Activated naive CD8-positive, alpha-beta T cell treated with anti-CD3 and anti-CD28 coated beads, Interleukin-2, amount 10 ng/mL, durations not matched to agents 7 days and 5 days (primary cell): ENCODE measurements around the gene CHD6. TPM values are rescaled to one million over a fixed set of nuclear protein-coding genes. Genes with fewer than 3 reads are reported as not detected.

Source experiments
- ATAC-seq: fragments of 150-1000 bp; cut with Tn5 transposase; one replicate; pipeline ENCODE4 v1.10.0; 2021; ENCODE audit warnings: low read depth, moderate library complexity
- POLR2A ChIA-PET: fragments of 350-600 bp; sonication (Branson Sonifier 250); formaldehyde crosslinking; loops from one replicate; lab custom pipeline; 2021; ENCODE audit warnings: antibody characterized with exemption; lab: Charles Lee
- DNase-seq: peaks from one replicate; pipeline ENCODE4 v3.0.0; 2021
- H3K27ac Mint-ChIP-seq: one replicate; pipeline ENCODE4 v1.8.0; 2022; ENCODE audit warnings: mild to moderate bottlenecking, mixed read lengths
- H3K27me3 Mint-ChIP-seq: one replicate; pipeline ENCODE4 v1.8.0; 2022; ENCODE audit warnings: mild to moderate bottlenecking, moderate library complexity, mixed read lengths
- H3K36me3 Mint-ChIP-seq: one replicate; pipeline ENCODE4 v1.8.0; 2021; ENCODE audit warnings: mild to moderate bottlenecking, mixed read lengths
- H3K4me1 Mint-ChIP-seq: one replicate; pipeline ENCODE4 v1.8.0; 2021; ENCODE audit warnings: mixed read lengths
- H3K4me3 Mint-ChIP-seq: one replicate; pipeline ENCODE4 v1.8.0; 2022; ENCODE audit warnings: mild to moderate bottlenecking, moderate library complexity, mixed read lengths
- H3K9me3 Mint-ChIP-seq: one replicate; pipeline ENCODE4 v1.8.0; 2021; ENCODE audit warnings: mixed read lengths
- total RNA-seq, 2 experiments: library from RNA; stranded (reverse); gene quantifications; one replicate each; pipeline ENCODE4 v1.2.3, GENCODE V29; 2021

The CHD6 gene
- total RNA-seq, 2 experiments from 2014 or later = 48.2 to 58.9 TPM

- POLR2A ChIA-PET = interaction anchor here (0.5 to 1.2 kb wide), 2 partner anchors 75 to 78 kb away, joined by 3 to 4 read pairs; no protein-coding TSS in a partner anchor
- peaks cover 4% of the 10 kb centered on the region for H3K36me3 Mint-ChIP-seq
- DNase-seq = no peak
- H3K4me3 Mint-ChIP-seq = peak overlapping the region; percentile 94
- H3K27ac Mint-ChIP-seq = no peak overlapping the region
- peaks cover 29% of the 10 kb centered on the region for H3K4me1 Mint-ChIP-seq
- H3K27me3 Mint-ChIP-seq = peaks cover 5% of the 10 kb centered on the region
- H3K9me3 Mint-ChIP-seq = no peaks in the 10 kb centered on the region
- ATAC-seq = no peak
Observed at GRCh38 chr20:41616228-41616627, 1.9 kb downstream of the CHD6 start.

DNA sequence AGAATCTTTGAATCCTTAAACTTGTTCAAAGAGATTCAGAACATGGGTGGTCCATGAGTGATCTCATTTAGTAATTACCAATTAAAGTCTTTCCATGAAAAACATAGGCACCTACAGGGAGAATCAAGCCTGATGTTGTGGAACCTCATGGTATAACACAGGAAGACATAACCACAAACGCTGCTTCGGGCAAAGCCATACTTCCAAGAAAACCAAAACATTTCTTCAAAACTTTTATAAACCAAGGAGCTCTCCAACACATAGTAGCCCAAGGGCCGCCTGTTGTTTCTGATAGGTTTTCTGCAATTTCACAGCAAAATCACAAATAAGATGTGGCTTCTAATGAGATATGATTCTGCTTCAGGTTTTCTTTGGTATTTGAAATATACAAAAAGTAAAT, 2.5 kb downstream of the CHD6 start:
- peaks cover 2% of the 10 kb centered on the region for H3K27me3 Mint-ChIP-seq
- ATAC-seq (no peak), DNase-seq (no peak)
- peaks cover 29% of the 10 kb centered on the region for H3K4me1 Mint-ChIP-seq
- peak overlapping the region; percentile 60 for H3K4me3 Mint-ChIP-seq
- H3K27ac Mint-ChIP-seq = no peak overlapping the region
- H3K9me3 Mint-ChIP-seq = no peaks in the 10 kb centered on the region
- POLR2A ChIA-PET = no interaction called here
- peaks cover 4% of the 10 kb centered on the region for H3K36me3 Mint-ChIP-seq

DNA sequence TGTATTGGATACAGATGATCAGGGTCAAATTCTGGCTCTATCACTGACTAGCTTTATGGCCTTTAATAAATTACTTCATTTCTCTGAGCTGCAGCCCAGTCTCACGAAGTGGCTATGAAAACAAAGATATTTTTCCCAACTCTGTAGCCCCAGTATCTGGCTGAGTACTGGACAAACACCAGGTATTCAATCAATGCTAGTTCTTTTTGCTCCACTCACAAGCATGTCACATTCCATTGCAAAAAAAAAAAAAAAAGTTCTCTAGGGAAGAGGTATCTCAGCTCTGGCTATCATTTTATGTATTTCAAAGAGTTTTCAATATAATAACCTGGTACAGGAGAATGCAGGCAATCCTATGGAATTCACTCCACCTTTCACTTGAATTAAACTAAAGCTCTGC, 3.1 kb downstream of the CHD6 start:
- DNase-seq = no peak
- Mint-ChIP-seq H3K36me3 (peaks cover 4% of the 10 kb centered on the region), H3K9me3 (no peaks in the 10 kb centered on the region), H3K27ac (no peak overlapping the region), H3K4me3 (no peak overlapping the region), H3K27me3 (no peaks in the 10 kb centered on the region), H3K4me1 (peaks cover 29% of the 10 kb centered on the region)
- POLR2A ChIA-PET = no interaction called here
- no peak for ATAC-seq

DNA sequence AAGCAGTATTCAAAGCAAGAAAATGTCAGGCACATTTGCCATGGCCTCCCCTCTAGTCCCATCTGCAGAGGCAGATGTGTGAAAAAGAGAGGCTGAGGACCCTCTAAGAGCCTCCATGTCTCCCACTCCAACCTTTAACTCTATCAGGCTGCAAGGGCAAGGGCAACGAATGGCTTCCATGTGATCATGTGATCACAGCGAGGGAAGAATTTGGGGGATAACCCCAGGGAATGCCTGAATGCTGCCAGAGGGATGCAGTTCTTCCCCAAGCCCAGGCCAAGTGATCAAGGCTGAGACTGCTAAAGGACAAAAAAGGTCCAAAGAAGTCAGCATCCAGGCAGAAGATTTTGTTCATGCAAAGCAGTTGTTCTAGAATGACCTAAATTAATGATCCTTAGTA, 4.9 kb downstream of the CHD6 start:
- DNase-seq = no peak
- Mint-ChIP-seq H3K4me1 (peaks cover 27% of the 10 kb centered on the region), H3K27me3 (no peaks in the 10 kb centered on the region), H3K36me3 (peaks cover 4% of the 10 kb centered on the region), H3K9me3 (no peaks in the 10 kb centered on the region), H3K4me3 (no peak overlapping the region), H3K27ac (no peak overlapping the region)
- ATAC-seq = no peak
- POLR2A ChIA-PET = no interaction called here

DNA sequence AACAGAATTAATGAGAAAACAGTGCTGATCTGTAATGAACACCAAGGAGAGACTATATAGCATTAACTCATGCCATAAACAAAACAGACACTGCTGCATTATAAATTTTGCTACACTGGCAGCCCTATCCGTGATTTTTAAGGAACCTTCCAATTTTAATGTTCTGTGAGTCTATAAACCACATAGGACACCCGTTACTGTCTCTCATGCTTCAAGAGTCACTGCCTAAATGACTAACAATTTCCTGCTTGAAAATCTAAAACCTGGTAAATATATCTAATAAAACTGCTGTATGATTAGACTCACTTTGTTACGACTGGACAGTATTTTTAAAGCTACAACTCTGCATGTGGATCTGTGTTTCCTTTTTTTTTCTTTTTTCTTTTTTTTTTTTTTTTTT, 8.7 kb downstream of the CHD6 start:
- Mint-ChIP-seq H3K27me3 (no peaks in the 10 kb centered on the region), H3K27ac (no peak overlapping the region), H3K4me1 (peaks cover 12% of the 10 kb centered on the region), H3K36me3 (peaks cover 7% of the 10 kb centered on the region), H3K9me3 (no peaks in the 10 kb centered on the region), H3K4me3 (no peak overlapping the region)
- ATAC-seq (no peak), DNase-seq (no peak)
- POLR2A ChIA-PET = interaction anchor here (1.3 kb wide), 1 partner anchor 9 kb away, joined by 4 read pairs; the partner anchor contains the start of gene CHD6

DNA sequence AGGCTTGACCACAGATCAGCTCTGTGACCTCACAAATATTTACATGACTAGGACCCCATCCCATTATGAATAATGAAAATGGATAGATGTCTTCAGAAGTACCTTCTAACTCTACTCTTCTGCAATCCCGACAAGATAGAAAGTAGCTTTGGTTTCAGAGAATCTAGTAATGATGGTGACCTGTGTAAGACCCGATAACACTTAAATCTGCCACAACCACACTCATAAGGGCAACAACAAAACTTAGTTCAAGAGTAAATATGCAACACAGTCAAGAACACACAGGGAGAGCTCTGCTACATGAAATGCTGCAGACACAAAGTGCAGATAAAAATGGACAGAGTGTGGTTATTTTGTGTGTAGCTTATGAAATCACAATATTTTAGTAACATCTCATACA, 9.6 kb downstream of the CHD6 start:
- no peak for DNase-seq
- Mint-ChIP-seq H3K27me3 (no peaks in the 10 kb centered on the region), H3K9me3 (no peaks in the 10 kb centered on the region), H3K4me3 (no peak overlapping the region), H3K27ac (no peak overlapping the region), H3K4me1 (peaks cover 12% of the 10 kb centered on the region), H3K36me3 (peaks cover 4% of the 10 kb centered on the region)
- POLR2A ChIA-PET = interaction anchor here (1.3 kb wide), 1 partner anchor 10 kb away, joined by 4 read pairs; the partner anchor contains the start of gene CHD6
- ATAC-seq = no peak

DNA sequence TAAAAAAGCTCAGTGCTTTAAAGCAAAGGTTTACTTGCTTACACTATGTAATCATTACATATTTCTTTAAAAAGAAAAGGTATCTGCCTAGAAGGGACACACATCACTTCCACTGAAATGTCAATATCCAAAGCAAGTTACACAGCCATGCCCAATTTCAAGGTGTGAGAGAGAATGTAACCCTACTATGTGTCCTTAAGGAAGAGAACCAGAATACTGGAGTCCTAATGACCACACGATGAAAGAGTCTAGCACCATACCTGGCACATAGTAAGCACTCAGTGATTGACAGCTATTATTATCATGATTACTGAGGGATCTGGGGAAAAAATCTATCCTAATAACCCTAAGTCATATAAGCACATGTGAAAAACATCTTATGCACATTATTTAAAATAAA, 10.4 kb downstream of the CHD6 start:
- Mint-ChIP-seq H3K36me3 (peaks cover 4% of the 10 kb centered on the region), H3K9me3 (no peaks in the 10 kb centered on the region), H3K4me1 (peaks cover 11% of the 10 kb centered on the region), H3K4me3 (no peak overlapping the region), H3K27me3 (no peaks in the 10 kb centered on the region), H3K27ac (no peak overlapping the region)
- ATAC-seq (no peak), DNase-seq (no peak)
- POLR2A ChIA-PET = no interaction called here

GRCh38 chr20:41604002-41604401, 14.2 kb downstream of the CHD6 start:
- Mint-ChIP-seq H3K36me3 (peaks cover 27% of the 10 kb centered on the region), H3K9me3 (peaks cover 24% of the 10 kb centered on the region), H3K27me3 (no peaks in the 10 kb centered on the region), H3K4me3 (no peak overlapping the region), H3K4me1 (peaks cover 7% of the 10 kb centered on the region), H3K27ac (no peak overlapping the region)
- POLR2A ChIA-PET = no interaction called here
- DNase-seq (no peak), ATAC-seq (no peak)

DNA sequence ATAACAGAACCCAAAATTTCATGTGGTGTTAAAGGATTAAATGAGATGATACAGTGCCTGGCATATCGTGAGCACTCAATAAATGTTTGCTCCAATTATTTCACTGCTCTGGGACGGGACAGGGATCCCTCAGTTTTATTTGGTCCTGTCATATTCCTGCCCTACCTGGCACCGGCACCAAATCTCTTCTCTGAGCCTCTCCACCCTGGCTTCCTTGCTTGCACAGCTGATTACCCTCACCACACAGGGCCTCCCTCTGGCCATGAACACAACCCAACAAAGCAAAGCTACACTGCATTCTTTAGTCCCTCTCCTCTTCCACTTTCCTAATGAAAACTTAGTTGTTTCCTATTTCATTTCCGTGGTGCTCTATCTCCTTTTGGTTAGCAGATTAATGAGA, 16.4 kb downstream of the CHD6 start:
- peaks cover 34% of the 10 kb centered on the region for H3K9me3 Mint-ChIP-seq
- H3K4me3 Mint-ChIP-seq = peak overlapping the region; percentile 9
- H3K36me3 Mint-ChIP-seq = peaks cover 26% of the 10 kb centered on the region
- no peak for DNase-seq
- no peak for ATAC-seq
- peaks cover 2% of the 10 kb centered on the region for H3K4me1 Mint-ChIP-seq
- H3K27me3 Mint-ChIP-seq = no peaks in the 10 kb centered on the region
- POLR2A ChIA-PET = no interaction called here
- H3K27ac Mint-ChIP-seq = peak overlapping the region; percentile 35

GRCh38 chr20:41600926-41601631, 17.1 kb downstream of the CHD6 start:
- POLR2A ChIA-PET = no interaction called here
- Mint-ChIP-seq H3K4me1 (peaks cover 1% of the 10 kb centered on the region), H3K27me3 (no peaks in the 10 kb centered on the region), H3K9me3 (peaks cover 36% of the 10 kb centered on the region), H3K27ac (no peak overlapping the region), H3K4me3 (no peak overlapping the region), H3K36me3 (peaks cover 26% of the 10 kb centered on the region)
- DNase-seq = no peak
- ATAC-seq = no peak

GRCh38 chr20:41599699-41600104, 18.5 kb downstream of the CHD6 start:
- DNase-seq (no peak), ATAC-seq (no peak)
- Mint-ChIP-seq H3K27ac (no peak overlapping the region), H3K4me1 (peaks cover 1% of the 10 kb centered on the region), H3K9me3 (peaks cover 37% of the 10 kb centered on the region), H3K36me3 (peaks cover 32% of the 10 kb centered on the region), H3K27me3 (no peaks in the 10 kb centered on the region), H3K4me3 (no peak overlapping the region)
- POLR2A ChIA-PET = no interaction called here

DNA sequence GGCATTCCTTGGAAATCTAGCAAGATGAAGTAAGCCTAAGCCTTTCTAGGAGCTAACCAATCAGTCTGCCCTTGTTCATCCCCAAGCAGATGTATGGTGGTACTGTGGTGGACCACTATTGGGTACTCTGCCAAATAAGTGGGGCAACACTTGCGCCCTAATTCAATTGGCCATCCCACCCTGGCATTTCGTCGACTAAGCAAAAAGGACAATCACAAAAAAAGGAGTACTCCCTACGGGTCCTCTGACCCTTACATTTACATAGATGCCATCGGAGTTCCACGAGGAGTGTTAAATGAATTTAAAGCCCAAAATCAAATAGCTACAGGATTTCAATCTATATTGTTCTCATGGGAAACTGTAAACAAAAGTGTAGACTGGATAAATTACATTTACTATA, 19.5 kb downstream of the CHD6 start:
- no peak for DNase-seq
- H3K4me3 Mint-ChIP-seq = no peak overlapping the region
- H3K4me1 Mint-ChIP-seq = peaks cover 1% of the 10 kb centered on the region
- POLR2A ChIA-PET = no interaction called here
- no peak overlapping the region for H3K27ac Mint-ChIP-seq
- no peak for ATAC-seq
- H3K27me3 Mint-ChIP-seq = no peaks in the 10 kb centered on the region
- peaks cover 40% of the 10 kb centered on the region for H3K36me3 Mint-ChIP-seq
- peaks cover 42% of the 10 kb centered on the region for H3K9me3 Mint-ChIP-seq

DNA sequence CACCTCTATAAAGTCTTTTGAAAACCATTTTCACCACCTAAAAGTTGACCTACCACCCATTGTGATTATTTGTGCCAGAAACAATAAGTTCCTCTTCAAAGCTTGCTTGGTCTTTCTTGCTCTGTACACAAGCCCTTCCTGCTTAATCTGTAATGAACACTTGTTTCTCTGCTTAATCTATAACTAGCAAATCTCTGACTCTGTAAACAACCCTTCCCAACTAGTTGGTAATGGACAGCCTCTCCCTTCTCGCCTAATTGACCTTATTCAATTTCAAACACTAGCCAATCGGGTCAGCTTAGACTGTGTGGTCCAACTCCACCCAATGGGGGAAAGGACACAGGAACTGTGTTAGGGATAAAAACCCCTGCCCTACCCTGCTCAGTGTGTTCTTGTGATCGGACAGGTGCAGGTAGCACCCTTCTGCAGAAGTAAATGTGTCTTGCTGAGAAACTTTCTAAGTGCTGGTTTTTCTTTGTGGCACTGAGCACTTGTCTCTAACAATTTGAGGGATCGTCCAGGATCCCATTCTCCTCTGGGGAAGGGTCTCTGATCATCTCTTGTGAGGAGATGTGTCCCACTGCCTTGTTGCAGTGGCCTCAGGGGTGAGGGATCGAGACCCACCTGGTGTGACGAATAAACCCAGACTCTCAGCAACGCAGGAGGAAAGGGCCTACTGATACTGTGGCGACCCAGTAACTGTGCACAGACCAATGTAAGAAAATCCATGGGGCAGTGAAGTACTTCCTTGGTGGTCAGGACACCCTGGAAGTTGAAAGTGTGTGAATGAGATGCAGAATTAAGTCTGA, 23.5 kb downstream of the CHD6 start:
- Mint-ChIP-seq H3K4me3 (no peak overlapping the region), H3K27me3 (no peaks in the 10 kb centered on the region), H3K36me3 (peaks cover 24% of the 10 kb centered on the region), H3K9me3 (peaks cover 26% of the 10 kb centered on the region), H3K27ac (no peak overlapping the region), H3K4me1 (no peaks in the 10 kb centered on the region)
- POLR2A ChIA-PET = no interaction called here
- ATAC-seq = no peak
- no peak for DNase-seq
